K562 (cell line): ENCODE data around the gene PLP2. TPM values are rescaled to one million over a fixed set of nuclear protein-coding genes. Genes with fewer than 3 reads are reported as not detected.

Experiments
- ATAC-seq: fragments of 200-7000 bp; cut with Tn5 transposase; 3 replicates; pipeline ENCODE4 v1.9.1; 2020; ENCODE audit warnings: moderate library complexity
- BruUV-seq: library from RNA; stranded (reverse); fragments of 400-500 nt; replicated peaks from 2 replicates; lab custom pipeline; 2021; lab: Mats Ljungman, UMichigan
- CTCF ChIA-PET: fragments of 300-600 bp; formaldehyde crosslinking; extraction: SDS; loops from one replicate; lab custom pipeline; 2021; ENCODE audit warnings: low intra/inter-chr PET ratio; lab: Yijun Ruan, JAX
- POLR2A ChIA-PET: fragments of 300-600, 350-650 bp; sonication (Branson Sonifier 250); formaldehyde crosslinking; extraction: SDS; loops from one replicate; lab custom pipeline; 2021; ENCODE audit warnings: antibody characterized with exemption, inconsistent platforms; lab: Yijun Ruan, JAX
- DNase-seq, 4 experiments: peaks; one replicate each; pipeline versions ENCODE4 v3.0.0 to v3.0.0-alpha.2; 2011 to 2018; ENCODE audit warnings: low spot score in 3 of 4, mixed read lengths in 3 of 4; ENCODE audit errors: extremely low read depth in 1 of 4
- FAIRE-seq: peaks from 2 replicates; lab custom pipeline; 2011; peaks lifted over from hg19 to GRCh38; lab: Jason Lieb, UNC
- H2AFZ ChIP-seq: 2 replicates; pipeline ENCODE4 v1.6.0; 2011; ENCODE audit warnings: low read depth, low read length, control low read depth, inconsistent platforms
- H3K27ac ChIP-seq: fragments of 200-600 bp; 3 replicates; pipeline ENCODE4 v1.8.0; 2011; ENCODE audit warnings: low read depth, mild to moderate bottlenecking, control low read depth, inconsistent platforms, low read length, moderate library complexity, mixed read lengths; ENCODE audit errors: extremely low read depth
- H3K27me3 ChIP-seq, 2 experiments: fragments of 300-600 bp in 1 of 2; 2 replicates in 1 of 2; 3 replicates in 1 of 2; pipeline versions ENCODE4 v1.6.0 to v1.8.0; 2011; ENCODE audit warnings: inconsistent platforms in 2 of 2, low read length in 2 of 2, mild to moderate bottlenecking in 1 of 2, mixed read lengths in 1 of 2, moderate library complexity in 1 of 2; ENCODE audit not compliant: control insufficient read depth in 2 of 2, insufficient read depth in 2 of 2
- H3K36me3 ChIP-seq: fragments of 300-600 bp; 3 replicates; pipeline ENCODE4 v1.8.0; 2011; ENCODE audit warnings: mild to moderate bottlenecking, low read length, inconsistent platforms; ENCODE audit not compliant: control insufficient read depth, insufficient read depth
- H3K4me1 ChIP-seq, 2 experiments: fragments of 200-600 bp in 1 of 2; replicated peaks in 1 of 2; 2 replicates in 1 of 2; 3 replicates in 1 of 2; pipeline versions ENCODE4 v1.5.1 to v1.8.0; 2011; ENCODE audit warnings: inconsistent platforms in 2 of 2, low read length in 2 of 2, mild to moderate bottlenecking in 1 of 2, mixed read lengths in 1 of 2, moderate library complexity in 1 of 2; ENCODE audit not compliant: control insufficient read depth in 2 of 2, insufficient read depth in 2 of 2
- H3K4me2 ChIP-seq: 2 replicates; pipeline ENCODE4 v1.6.1; 2011; ENCODE audit warnings: low read length, control low read depth, inconsistent platforms, mixed read lengths; ENCODE audit not compliant: insufficient read depth
- H3K4me3 ChIP-seq: fragments of 200-600 bp; sonication (generic), shearing (Covaris generic); 2 replicates; pipeline ENCODE4 v1.5.1; 2016; ENCODE audit warnings: control low read depth, inconsistent platforms
- H3K79me2 ChIP-seq: fragments of 200-600 bp; 3 replicates; pipeline ENCODE4 v1.8.0; 2011; ENCODE audit warnings: low read length, inconsistent platforms; ENCODE audit not compliant: control insufficient read depth, insufficient read depth
- H3K9ac ChIP-seq, 2 experiments: 2 replicates each; pipeline versions ENCODE4 v1.6.0 to v1.6.1; 2011; ENCODE audit warnings: low read depth in 2 of 2, low read length in 2 of 2, control low read depth in 1 of 2, inconsistent platforms in 1 of 2, mild to moderate bottlenecking in 1 of 2, mixed read lengths in 1 of 2; ENCODE audit not compliant: insufficient read depth in 1 of 2
- H3K9me1 ChIP-seq: one replicate; pipeline ENCODE4 v1.6.0; 2011; ENCODE audit warnings: inconsistent platforms, mild to moderate bottlenecking, low read length, moderate library complexity; ENCODE audit not compliant: control insufficient read depth, insufficient read depth
- H3K9me3 ChIP-seq: replicated peaks from 2 replicates; pipeline ENCODE4 v1.5.1; 2011; ENCODE audit warnings: low read depth, low read length, inconsistent platforms; ENCODE audit not compliant: control insufficient read depth, insufficient read depth
- H4K20me1 ChIP-seq: replicated peaks from 2 replicates; pipeline ENCODE4 v1.6.1; 2011; ENCODE audit warnings: low read length, inconsistent platforms, mixed read lengths; ENCODE audit not compliant: control insufficient read depth, insufficient read depth
- CREM ChIP-seq: IDR thresholded peaks from 2 replicates; pipeline ENCODE4 v1.6.1; 2014; ENCODE audit warnings: antibody characterized with exemption, low read depth
- CTCFL ChIP-seq: IDR thresholded peaks from 2 replicates; pipeline ENCODE4 v1.6.1; 2011; ENCODE audit warnings: borderline replicate concordance, low read depth, mild to moderate bottlenecking, moderate library complexity, low read length; ENCODE audit not compliant: insufficient read depth, poor library complexity, severe bottlenecking
- ERF ChIP-seq: fragments of 450-650 bp; formaldehyde crosslinking; IDR thresholded peaks from 2 replicates; pipeline ENCODE4 v1.4.0; 2020; ENCODE audit warnings: mild to moderate bottlenecking, mixed read lengths
- KLF6 ChIP-seq: fragments of 250-450 bp; sonication (Bioruptor Pico); IDR thresholded peaks from 2 replicates; pipeline ENCODE4 v1.4.0; 2020; ENCODE audit warnings: mild to moderate bottlenecking, moderate library complexity, borderline replicate concordance
- POLR2AphosphoS5 ChIP-seq: IDR thresholded peaks from 2 replicates; pipeline ENCODE4 v1.6.1; 2011; ENCODE audit warnings: mild to moderate bottlenecking, low read depth, low read length, moderate library complexity; ENCODE audit not compliant: control insufficient read depth, insufficient read depth
- POLR2B ChIP-seq: fragments of 450-650 bp; IDR thresholded peaks from 2 replicates; pipeline ENCODE4 v1.6.1; 2018; ENCODE audit warnings: low read depth; ENCODE audit not compliant: partially characterized antibody
- RAD21 ChIP-seq, 2 experiments: fragments of 250-450 bp in 1 of 2; fragments of 450-650 bp in 1 of 2; sonication (Bioruptor Pico) in 1 of 2; formaldehyde crosslinking in 1 of 2; IDR thresholded peaks in 1 of 2; conservative IDR thresholded peaks in 1 of 2; 2 replicates each; pipeline versions ENCODE4 v1.4.0 to v1.8.0; 2020 to 2022; ENCODE audit warnings: mild to moderate bottlenecking in 2 of 2, moderate library complexity in 1 of 2
- THRB ChIP-seq: fragments of 450-650 bp; formaldehyde crosslinking; conservative IDR thresholded peaks from 2 replicates; pipeline ENCODE4 v1.4.0; 2022; ENCODE audit warnings: mild to moderate bottlenecking, missing genetic modification characterization
- VEZF1 ChIP-seq: fragments of 200-800 bp; sonication (Bioruptor generic); IDR thresholded peaks from 2 replicates; pipeline ENCODE4 v1.6.1; 2017; ENCODE audit warnings: missing genetic modification characterization, missing compliant biosample characterization
- YY1 ChIP-seq, 3 experiments: IDR thresholded peaks; 2 replicates each; pipeline ENCODE4 v1.6.1; 2011; ENCODE audit warnings: low read length in 2 of 3, mild to moderate bottlenecking in 2 of 3, moderate library complexity in 2 of 3, borderline replicate concordance in 1 of 3, control low read depth in 1 of 3, low read depth in 1 of 3; ENCODE audit not compliant: insufficient read depth in 3 of 3, insufficient replicate concordance in 2 of 3, control insufficient read depth in 1 of 3, insufficient read length in 1 of 3; ENCODE audit errors: extremely low read depth in 1 of 3
- ZFX ChIP-seq: sonication (generic); formaldehyde crosslinking; IDR thresholded peaks from 2 replicates; pipeline ENCODE4 v1.8.0; 2022; ENCODE audit warnings: mild to moderate bottlenecking, missing genetic modification reagents, moderate library complexity
- ZNF133 ChIP-seq: fragments of 250-450 bp; sonication (Bioruptor Pico); IDR thresholded peaks from 2 replicates; pipeline ENCODE4 v1.4.0; 2020; ENCODE audit warnings: mild to moderate bottlenecking
- ZNF174 ChIP-seq: fragments of 250-450 bp; sonication (Bioruptor Pico); IDR thresholded peaks from 2 replicates; pipeline ENCODE4 v1.4.0; 2020; ENCODE audit warnings: mild to moderate bottlenecking
- WGBS: fragments of 100-300 bp; shearing (Covaris generic); methylation state at CpG from one replicate; pipeline ENCODE4 v1.1.6; 2016; ENCODE audit warnings: low coverage, mixed read lengths; ENCODE audit not compliant: insufficient coverage; ENCODE audit errors: missing lambda C conversion rate; 5-methylcytosine and 5-hydroxymethylcytosine counted together
- in situ Hi-C: fragments of 300-500 bp; cut with MboI; formaldehyde crosslinking; loops from 4 replicates; pipeline ENCODE4 v1.15.0; 2018; ENCODE audit warnings: inconsistent platforms, mixed read lengths
- intact Hi-C: fragments of 100-400 bp; cut with micrococcal nuclease; formaldehyde crosslinking; loops from 2 replicates; pipeline ENCODE4 v1.14.2; 2022
- polyA plus RNA-seq, 8 experiments: library from polyadenylated mRNA; depleted of rRNA in 4 of 8; stranded (reverse) in 5 of 8; unstranded in 3 of 8; fragments of >200 nt; fragmentation: Nextera tagmentation in 2 of 8; fragmentation: Illumina TruSeq in 1 of 8; extraction: Ambion mirVana in 2 of 8; extraction: Trizol in 1 of 8; gene quantifications; 2 replicates each; pipeline versions ENCODE4 v1.2.1 to v1.2.3, GENCODE V29; 2011 to 2014; ENCODE audit warnings: inconsistent platforms in 1 of 8, missing spikeins in 1 of 8
- total RNA-seq, 7 experiments: library from RNA; depleted of rRNA in 6 of 7; stranded (reverse); fragments of >200 nt in 6 of 7; fragmentation: Illumina TruSeq in 2 of 7; extraction: Trizol in 2 of 7; gene quantifications; 2 replicates each; pipeline versions ENCODE4 v1.2.1 to v1.2.3, GENCODE V29; 2011 to 2021; ENCODE audit warnings: low replicate concordance in 1 of 7

PLP2 gene
- total and polyA plus RNA-seq, 9 of the 15 experiments (the other 6 are each of a cell fraction or from before 2014, with no cell fraction given) = 34.7 to 236 (median 112) TPM

DNA sequence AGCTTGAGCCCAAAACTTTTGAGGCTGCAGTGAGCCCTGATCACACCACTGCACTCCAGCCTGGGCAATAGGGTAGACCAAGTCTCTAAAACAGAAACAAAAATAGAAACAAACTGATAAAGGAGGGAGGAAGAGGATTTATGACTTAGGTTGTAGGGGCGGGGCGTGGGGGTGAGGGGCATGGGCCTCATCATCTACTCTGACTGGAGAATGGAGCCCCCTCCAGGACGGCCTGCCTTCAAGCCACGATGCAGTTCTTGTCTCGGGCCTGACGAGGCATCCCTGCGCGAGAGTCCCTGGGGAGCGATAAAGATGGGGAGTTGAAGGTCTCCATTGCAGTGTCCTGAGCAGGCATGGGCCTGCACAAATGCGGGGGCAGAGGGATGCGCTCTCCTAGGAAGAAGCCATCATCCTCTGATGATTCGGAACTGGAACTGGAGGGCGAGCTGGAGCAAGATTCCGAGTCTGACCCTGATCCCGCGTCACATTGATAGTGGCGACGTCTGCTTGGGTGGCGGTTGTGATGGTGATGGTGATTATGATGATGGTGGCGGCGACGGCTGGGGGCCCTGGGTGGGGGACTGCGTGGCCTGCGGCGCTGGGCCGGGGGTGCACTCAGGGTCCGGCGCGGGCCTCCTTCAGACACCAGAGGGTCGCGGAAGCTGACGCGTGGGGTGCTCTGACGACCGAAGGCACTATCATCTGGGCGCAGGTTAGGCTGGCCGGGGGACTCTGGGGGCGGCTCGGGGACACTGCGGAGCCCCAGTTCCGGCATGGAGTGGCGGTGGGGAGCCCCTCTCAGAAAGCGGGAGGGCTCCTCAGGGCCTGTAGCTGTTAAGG, 4.0 kb downstream of the PLP2 start:
- Histone ChIP-seq H4K20me1 (no peaks in the 10 kb centered on the region; the same call in 1 of the 2 replicates), H3K27me3 (no peaks in the 10 kb centered on the region), H3K79me2 (peaks cover 30% of the 10 kb centered on the region), H3K4me2 (no peak overlapping the region; the same call in 1 of the 2 replicates), H3K4me3 (no peak overlapping the region), H2AFZ (no peak overlapping the region), H3K27ac (peak overlapping the region; percentile 55; the same call in 2 of the 3 replicates), H3K9me1 (peaks cover 3% of the 10 kb centered on the region), H3K36me3 (peaks cover 73% of the 10 kb centered on the region; the same call in 2 of the 3 replicates), H3K9me3 (no peaks in the 10 kb centered on the region), H3K9ac (peak overlapping the region in 1 of 2 experiments; percentile 71; a peak in 2 of 4 replicates), H3K4me1 (peaks cover 33 to 62% of the 10 kb centered on the region in 2 experiments)
- BruUV-seq = no TSS peak
- WGBS = 47% methylated on average over 8 of the region's 43 CpGs
- DNase-seq = peak in 3 of 4 experiments; percentile 47 to 80 (median 69)
- FAIRE-seq = peak; percentile 63
- ChIA-PET POLR2A (interaction anchor here (0.7 to 0.9 kb wide), 2 partner anchors 9 to 22 kb away, joined by 3 to 5 read pairs; no protein-coding TSS in a partner anchor), CTCF (no interaction called here)
- in situ Hi-C loops = no loop called here
- intact Hi-C loops = loop anchor here (2.0 to 10.0 kb wide), 4 partner anchors 53 to 371 kb away; partner anchors contain the start of genes GPKOW, HDAC6, OTUD5 and TFE3
- peak; percentile 76 for ATAC-seq
- TF ChIP-seq KLF6 (CRISPR knock-in tag) = no peak
- peak; percentile 19; the same call in 1 of the 2 replicates for TF ChIP-seq ZFX (CRISPR knock-in tag)
- peak in 1 of 2 experiments; percentile 30; a peak in 2 of 4 replicates for TF ChIP-seq RAD21 (CRISPR knock-in tag; conservative IDR thresholded peaks at IDR 0.05 in 1 of 2, IDR thresholded peaks at IDR 0.05 in 1 of 2)
- TF ChIP-seq POLR2B = peak; percentile 14
- peak in 1 of 3 experiments; percentile 44 for TF ChIP-seq YY1 (IDR thresholded peaks at IDR 0.05; ENCODE audit: borderline replicate concordance in 1 of 3, control insufficient read depth in 1 of 3, extremely low read depth in 1 of 3, insufficient read depth in 3 of 3, insufficient read length in 1 of 3, insufficient replicate concordance in 2 of 3, low read depth in 1 of 3, low read length in 2 of 3)
- TF ChIP-seq CREM = 0 out of 2 replicates have a peak, but pooled peaks have one; percentile 35
- peak; percentile 66 for TF ChIP-seq VEZF1
- TF ChIP-seq ERF (CRISPR knock-in tag) = 0 out of 2 replicates have a peak, but pooled peaks have one; percentile 34
- TF ChIP-seq POLR2AphosphoS5 = peak; percentile 35; the same call in 1 of the 2 replicates
- TF ChIP-seq THRB (CRISPR knock-in tag) = 0 out of 2 replicates have a peak, but pooled peaks have one; percentile 19
- no peak for TF ChIP-seq ZNF133
- no peak for TF ChIP-seq ZNF174 (CRISPR knock-in tag)
- TF ChIP-seq CTCFL = peak; percentile 42
